ENCODE measurements around the gene URB1. TPM values are rescaled to one million over a fixed set of nuclear protein-coding genes. Genes with fewer than 3 reads are reported as not detected.

URB1 gene
- total and polyA plus RNA-seq, 9 of the 15 experiments (the other 6 are each of a cell fraction or from before 2014, with no cell fraction given), result 0.97 to 53.6 (median 21.5) TPM

DNA sequence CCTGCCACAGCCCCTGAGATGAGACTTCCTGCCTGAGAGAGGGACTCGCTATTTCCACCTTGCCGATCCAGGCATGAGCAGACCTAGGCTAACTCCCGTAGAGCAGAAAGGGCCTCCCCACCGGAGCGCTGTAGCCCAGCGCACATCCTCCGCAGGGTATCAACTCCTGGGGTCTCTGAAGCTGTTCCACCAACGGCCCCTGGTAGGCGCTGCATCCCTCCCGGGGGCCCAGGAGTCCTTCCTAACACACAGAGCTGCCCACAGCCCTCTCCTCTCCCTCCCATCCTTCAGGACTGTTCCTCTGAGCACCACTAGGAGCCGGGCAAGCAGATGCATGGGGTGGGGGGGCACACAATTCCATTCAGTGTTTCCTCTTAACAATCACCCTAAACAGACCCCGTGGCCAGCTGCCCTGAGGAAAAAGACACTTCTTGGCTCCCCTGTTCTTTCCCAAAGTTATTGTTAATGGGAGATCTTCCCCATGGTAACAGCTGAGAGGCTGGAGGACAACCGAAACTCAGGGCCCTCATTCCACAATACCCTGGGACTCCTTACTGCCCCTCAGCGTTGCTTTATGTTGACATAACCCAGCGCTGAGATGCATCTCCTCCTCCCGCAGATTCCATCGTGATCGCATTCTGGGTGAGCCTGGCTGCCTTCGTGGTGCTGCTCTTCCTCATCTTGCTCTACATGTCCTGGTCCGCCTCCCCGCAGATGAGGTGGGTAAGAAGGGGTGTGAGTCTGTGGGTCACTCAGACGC, 86.6 kb downstream of the URB1 start (continued):
- TF ChIP-seq CTCF (IDR thresholded peaks at IDR 0.05 in 2 of 3, conservative IDR thresholded peaks at IDR 0.05 in 1 of 3; ENCODE audit: insufficient read depth in 2 of 3, low read depth in 1 of 3, low read length in 3 of 3) (peak; percentile 30 to 56 (median 52)), DPF2 (IDR thresholded peaks at IDR 0.05) (no peak), POLR2A (conservative IDR thresholded peaks at IDR 0.05) (0 out of 2 replicates have a peak, but pooled peaks have one; percentile 7), ZKSCAN3 (CRISPR knock-in tag; IDR thresholded peaks at IDR 0.05) (no peak), CEBPB (tag; IDR thresholded peaks at IDR 0.05) (no peak), ZNF140 (CRISPR knock-in tag; IDR thresholded peaks at IDR 0.05) (no peak), NFE2L1 (tag; IDR thresholded peaks at IDR 0.05; ENCODE audit: borderline replicate concordance, low read depth) (no peak), RBFOX2 (IDR thresholded peaks at IDR 0.05; ENCODE audit: low read depth, low read length) (no peak), MYC (IDR thresholded peaks at IDR 0.05; ENCODE audit: low read depth, low read length) (no peak), MYC (CRISPR knock-in tag; IDR thresholded peaks at IDR 0.05; ENCODE audit: borderline replicate concordance, low read depth) (no peak), SIN3B (IDR thresholded peaks at IDR 0.05; ENCODE audit: low read depth) (no peak)
- TF ChIP-seq, protein P1, sequence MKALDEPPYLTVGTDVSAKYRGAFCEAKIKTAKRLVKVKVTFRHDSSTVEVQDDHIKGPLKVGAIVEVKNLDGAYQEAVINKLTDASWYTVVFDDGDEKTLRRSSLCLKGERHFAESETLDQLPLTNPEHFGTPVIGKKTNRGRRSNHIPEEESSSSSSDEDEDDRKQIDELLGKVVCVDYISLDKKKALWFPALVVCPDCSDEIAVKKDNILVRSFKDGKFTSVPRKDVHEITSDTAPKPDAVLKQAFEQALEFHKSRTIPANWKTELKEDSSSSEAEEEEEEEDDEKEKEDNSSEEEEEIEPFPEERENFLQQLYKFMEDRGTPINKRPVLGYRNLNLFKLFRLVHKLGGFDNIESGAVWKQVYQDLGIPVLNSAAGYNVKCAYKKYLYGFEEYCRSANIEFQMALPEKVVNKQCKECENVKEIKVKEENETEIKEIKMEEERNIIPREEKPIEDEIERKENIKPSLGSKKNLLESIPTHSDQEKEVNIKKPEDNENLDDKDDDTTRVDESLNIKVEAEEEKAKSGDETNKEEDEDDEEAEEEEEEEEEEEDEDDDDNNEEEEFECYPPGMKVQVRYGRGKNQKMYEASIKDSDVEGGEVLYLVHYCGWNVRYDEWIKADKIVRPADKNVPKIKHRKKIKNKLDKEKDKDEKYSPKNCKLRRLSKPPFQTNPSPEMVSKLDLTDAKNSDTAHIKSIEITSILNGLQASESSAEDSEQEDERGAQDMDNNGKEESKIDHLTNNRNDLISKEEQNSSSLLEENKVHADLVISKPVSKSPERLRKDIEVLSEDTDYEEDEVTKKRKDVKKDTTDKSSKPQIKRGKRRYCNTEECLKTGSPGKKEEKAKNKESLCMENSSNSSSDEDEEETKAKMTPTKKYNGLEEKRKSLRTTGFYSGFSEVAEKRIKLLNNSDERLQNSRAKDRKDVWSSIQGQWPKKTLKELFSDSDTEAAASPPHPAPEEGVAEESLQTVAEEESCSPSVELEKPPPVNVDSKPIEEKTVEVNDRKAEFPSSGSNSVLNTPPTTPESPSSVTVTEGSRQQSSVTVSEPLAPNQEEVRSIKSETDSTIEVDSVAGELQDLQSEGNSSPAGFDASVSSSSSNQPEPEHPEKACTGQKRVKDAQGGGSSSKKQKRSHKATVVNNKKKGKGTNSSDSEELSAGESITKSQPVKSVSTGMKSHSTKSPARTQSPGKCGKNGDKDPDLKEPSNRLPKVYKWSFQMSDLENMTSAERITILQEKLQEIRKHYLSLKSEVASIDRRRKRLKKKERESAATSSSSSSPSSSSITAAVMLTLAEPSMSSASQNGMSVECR (CRISPR knock-in tag; IDR thresholded peaks at IDR 0.05), result no peak
- TF ChIP-seq, protein P2, sequence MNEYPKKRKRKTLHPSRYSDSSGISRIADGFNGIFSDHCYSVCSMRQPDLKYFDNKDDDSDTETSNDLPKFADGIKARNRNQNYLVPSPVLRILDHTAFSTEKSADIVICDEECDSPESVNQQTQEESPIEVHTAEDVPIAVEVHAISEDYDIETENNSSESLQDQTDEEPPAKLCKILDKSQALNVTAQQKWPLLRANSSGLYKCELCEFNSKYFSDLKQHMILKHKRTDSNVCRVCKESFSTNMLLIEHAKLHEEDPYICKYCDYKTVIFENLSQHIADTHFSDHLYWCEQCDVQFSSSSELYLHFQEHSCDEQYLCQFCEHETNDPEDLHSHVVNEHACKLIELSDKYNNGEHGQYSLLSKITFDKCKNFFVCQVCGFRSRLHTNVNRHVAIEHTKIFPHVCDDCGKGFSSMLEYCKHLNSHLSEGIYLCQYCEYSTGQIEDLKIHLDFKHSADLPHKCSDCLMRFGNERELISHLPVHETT (CRISPR knock-in tag; conservative IDR thresholded peaks at IDR 0.05 in 1 of 2, IDR thresholded peaks at IDR 0.05 in 1 of 2), result no peak
- TF ChIP-seq, protein P3, sequence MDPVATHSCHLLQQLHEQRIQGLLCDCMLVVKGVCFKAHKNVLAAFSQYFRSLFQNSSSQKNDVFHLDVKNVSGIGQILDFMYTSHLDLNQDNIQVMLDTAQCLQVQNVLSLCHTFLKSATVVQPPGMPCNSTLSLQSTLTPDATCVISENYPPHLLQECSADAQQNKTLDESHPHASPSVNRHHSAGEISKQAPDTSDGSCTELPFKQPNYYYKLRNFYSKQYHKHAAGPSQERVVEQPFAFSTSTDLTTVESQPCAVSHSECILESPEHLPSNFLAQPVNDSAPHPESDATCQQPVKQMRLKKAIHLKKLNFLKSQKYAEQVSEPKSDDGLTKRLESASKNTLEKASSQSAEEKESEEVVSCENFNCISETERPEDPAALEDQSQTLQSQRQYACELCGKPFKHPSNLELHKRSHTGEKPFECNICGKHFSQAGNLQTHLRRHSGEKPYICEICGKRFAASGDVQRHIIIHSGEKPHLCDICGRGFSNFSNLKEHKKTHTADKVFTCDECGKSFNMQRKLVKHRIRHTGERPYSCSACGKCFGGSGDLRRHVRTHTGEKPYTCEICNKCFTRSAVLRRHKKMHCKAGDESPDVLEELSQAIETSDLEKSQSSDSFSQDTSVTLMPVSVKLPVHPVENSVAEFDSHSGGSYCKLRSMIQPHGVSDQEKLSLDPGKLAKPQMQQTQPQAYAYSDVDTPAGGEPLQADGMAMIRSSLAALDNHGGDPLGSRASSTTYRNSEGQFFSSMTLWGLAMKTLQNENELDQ (CRISPR knock-in tag; IDR thresholded peaks at IDR 0.05; ENCODE audit: borderline replicate concordance), result no peak
- TF ChIP-seq, protein P4, sequence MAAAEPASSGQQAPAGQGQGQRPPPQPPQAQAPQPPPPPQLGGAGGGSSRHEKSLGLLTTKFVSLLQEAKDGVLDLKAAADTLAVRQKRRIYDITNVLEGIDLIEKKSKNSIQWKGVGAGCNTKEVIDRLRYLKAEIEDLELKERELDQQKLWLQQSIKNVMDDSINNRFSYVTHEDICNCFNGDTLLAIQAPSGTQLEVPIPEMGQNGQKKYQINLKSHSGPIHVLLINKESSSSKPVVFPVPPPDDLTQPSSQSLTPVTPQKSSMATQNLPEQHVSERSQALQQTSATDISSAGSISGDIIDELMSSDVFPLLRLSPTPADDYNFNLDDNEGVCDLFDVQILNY (CRISPR knock-in tag; IDR thresholded peaks at IDR 0.05), result no peak
